ENCODE results near the gene LRRFIP2. TPM values are rescaled to one million over a fixed set of nuclear protein-coding genes. Genes with fewer than 3 reads are reported as not detected.

LRRFIP2 gene
- total and polyA plus RNA-seq, 9 donors: 35.5 to 81.1 (median 48.3) TPM

GRCh38 chr3:37116998-37117397 is 57.4 kb downstream of the LRRFIP2 start:
- intact Hi-C loops (cut with DNase I): no loop called here
- no peak for TF ChIP-seq EP300 (IDR thresholded peaks at IDR 0.05)
- no peak for TF ChIP-seq POLR2A (IDR thresholded peaks at IDR 0.05)
- TF ChIP-seq CTCF (IDR thresholded peaks at IDR 0.05): no peak
- no peak for DNase-seq
- Histone ChIP-seq H3K9me3 (no peaks in the 10 kb centered on the region), H3K27ac (no peak overlapping the region), H3K27me3 (no peaks in the 10 kb centered on the region), H3K4me1 (ENCODE audit: insufficient read depth) (peaks cover 6% of the 10 kb centered on the region), H3K36me3 (no peaks in the 10 kb centered on the region), H3K4me3 (no peak overlapping the region)
- 98 to 100% (median 99%) methylated on average over 1 of the region's 1 CpG for WGBS, 3 donors

- 69 to 99% (median 87%) methylated on average over 2 of the region's 2 CpGs for WGBS, 3 donors
- no peaks in the 10 kb centered on the region for H3K9me3 ChIP-seq
- no peak overlapping the region for H3K4me3 ChIP-seq
- DNase-seq: no peak
- H3K36me3 ChIP-seq: no peaks in the 10 kb centered on the region
- H3K27me3 ChIP-seq: no peaks in the 10 kb centered on the region
- intact Hi-C loops (cut with DNase I): no loop called here
- H3K4me1 ChIP-seq (ENCODE audit: insufficient read depth): peaks cover 9% of the 10 kb centered on the region
- TF ChIP-seq CTCF (IDR thresholded peaks at IDR 0.05): peak in 1 of 3 donors; percentile 16
- no peak for TF ChIP-seq POLR2A (IDR thresholded peaks at IDR 0.05)
- TF ChIP-seq EP300 (IDR thresholded peaks at IDR 0.05): no peak
- H3K27ac ChIP-seq: peak overlapping the region in 1 of 2 donors; percentile 68
Observed at GRCh38 chr3:37115446-37115845, 58.9 kb downstream of the LRRFIP2 start.

- intact Hi-C loops (cut with DNase I): no loop called here
Observed at GRCh38 chr3:37114251-37115145, 59.9 kb downstream of the LRRFIP2 start.

GRCh38 chr3:37112987-37113386 is 61.4 kb downstream of the LRRFIP2 start:
- H3K27ac ChIP-seq: no peak overlapping the region
- WGBS, 3 donors: 93 to 96% (median 94%) methylated on average over 1 of the region's 1 CpG
- H3K36me3 ChIP-seq: no peaks in the 10 kb centered on the region
- peaks cover 12% of the 10 kb centered on the region for H3K4me1 ChIP-seq (ENCODE audit: insufficient read depth)
- H3K27me3 ChIP-seq: no peaks in the 10 kb centered on the region
- intact Hi-C loops (cut with DNase I): no loop called here
- H3K4me3 ChIP-seq: no peak overlapping the region
- DNase-seq: no peak
- H3K9me3 ChIP-seq: no peaks in the 10 kb centered on the region
- TF ChIP-seq CTCF (IDR thresholded peaks at IDR 0.05): no peak
- TF ChIP-seq POLR2A (IDR thresholded peaks at IDR 0.05): no peak
- no peak for TF ChIP-seq EP300 (IDR thresholded peaks at IDR 0.05)

More at GRCh38 chr3:37114251-37115145, 59.9 kb downstream of the LRRFIP2 start:
- Histone ChIP-seq H3K27ac (peak overlapping the region; percentile 22 to 68), H3K36me3 (no peaks in the 10 kb centered on the region), H3K4me1 (ENCODE audit: insufficient read depth) (peaks cover 9% of the 10 kb centered on the region), H3K27me3 (no peaks in the 10 kb centered on the region), H3K9me3 (no peaks in the 10 kb centered on the region), H3K4me3 (no peak overlapping the region)
- TF ChIP-seq EP300 (IDR thresholded peaks at IDR 0.05) (no peak), POLR2A (IDR thresholded peaks at IDR 0.05) (no peak), CTCF (IDR thresholded peaks at IDR 0.05) (no peak)
- DNase-seq: peak in 1 of 5 donors; percentile 28
- 23 to 38% (median 30%) methylated on average over 2 of the region's 2 CpGs for WGBS, 3 donors

Data from ovary (tissue), 9 donors.